Measurements from ENCODE around the gene SLK. TPM values are rescaled to one million over a fixed set of nuclear protein-coding genes. Genes with fewer than 3 reads are reported as not detected.

Gene SLK
- total and polyA plus RNA-seq, 2 of the 13 experiments (the other 11 are each of a cell fraction or from before 2014, with no cell fraction given) = 3.4 to 22.8 TPM

- in situ Hi-C loops (cut with HindIII; ENCODE audit: extremely low pct_ligation_motif_present, low pct_unique_long_range_greater_than_20kb) (no loop called here), intact Hi-C loops (cut with micrococcal nuclease; ENCODE audit: unreplicated experiment) (no loop called here)
- POLR2A ChIA-PET = no interaction called here
- Histone ChIP-seq H3K9ac (ENCODE audit: insufficient read depth, low read depth, low read length) (no peak overlapping the region), H2AFZ (ENCODE audit: low read length) (no peak overlapping the region), H3K4me1 (ENCODE audit: insufficient read depth, low read length) (peaks cover 31% of the 10 kb centered on the region), H3K36me3 (replicated peaks in 1 of 2; ENCODE audit: control insufficient read depth in 1 of 2, insufficient read depth in 2 of 2, low read length in 2 of 2) (no peaks in the 10 kb centered on the region), H4K20me1 (ENCODE audit: insufficient read depth, low read length) (no peaks in the 10 kb centered on the region), H3K27ac (ENCODE audit: extremely low read length, insufficient read depth, low read length) (no peak overlapping the region), H3K79me2 (ENCODE audit: insufficient read depth, low read length) (no peaks in the 10 kb centered on the region), H3K27me3 (ENCODE audit: control insufficient read depth in 1 of 2, insufficient read depth in 2 of 2, low read length in 2 of 2) (no peaks in the 10 kb centered on the region; a peak in 1 of 5 replicates), H3K4me2 (ENCODE audit: low read depth, low read length) (no peak overlapping the region), H3K9me3 (ENCODE audit: low read length) (no peaks in the 10 kb centered on the region), H3K4me3 (replicated peaks in 1 of 3; ENCODE audit: insufficient read depth in 1 of 3, low read depth in 2 of 3, low read length in 3 of 3) (no peak overlapping the region)
- 94% methylated on average over 1 of the region's 1 CpG for WGBS (ENCODE audit: low lambda C conversion rate)
- FAIRE-seq (no peak), ATAC-seq (no peak), DNase-seq (ENCODE audit: low spot score) (no peak)
- TF ChIP-seq ZNF570 (CRISPR knock-in tag; IDR thresholded peaks at IDR 0.05; ENCODE audit: borderline replicate concordance) (no peak), UBTF (CRISPR knock-in tag; IDR thresholded peaks at IDR 0.05) (no peak), ZNF281 (CRISPR knock-in tag; IDR thresholded peaks at IDR 0.05; ENCODE audit: borderline replicate concordance) (no peak), ZNF878 (CRISPR knock-in tag; IDR thresholded peaks at IDR 0.05) (no peak), KLF11 (CRISPR knock-in tag; IDR thresholded peaks at IDR 0.05) (no peak), THAP8 (CRISPR knock-in tag; IDR thresholded peaks at IDR 0.05; ENCODE audit: borderline replicate concordance) (no peak), ZNF414 (CRISPR knock-in tag; IDR thresholded peaks at IDR 0.05) (no peak)
- CTCF ChIA-PET (ENCODE audit: low intra/inter-chr PET ratio, low total read pairs) = no interaction called here
- BruUV-seq (replicated peaks) = no TSS peak
These were observed 41.3 kb upstream of the SLK start for GRCh38 chr10:103925591-103925990.

All from HepG2 (cell line).